Pancreas (tissue), 10 donors: ENCODE results near the gene MSI2. TPM values are rescaled to one million over a fixed set of nuclear protein-coding genes. Genes with fewer than 3 reads are reported as not detected.

Experiments
- ATAC-seq, 4 donors: fragments of 200-7000 bp; cut with Tn5 transposase; one replicate each; pipeline versions ENCODE4 v1.8.0 to v1.9.1; 2020; ENCODE audit warnings: mild to moderate bottlenecking in 4 of 4, moderate library complexity in 4 of 4
- DNase-seq, 6 donors: peaks; one replicate each; pipeline ENCODE4 v3.0.0-alpha.2; 2020
- FAIRE-seq: peaks from 2 replicates; lab custom pipeline; 2012; peaks lifted over from hg19 to GRCh38; lab: Jason Lieb, UNC
- H3K27ac ChIP-seq, 4 donors: fragments of 200-600 bp; sonication (generic); 1 replicate in 3 of 4; 2 replicates in 1 of 4; pipeline versions ENCODE4 v1.5.0 to v1.8.0; 2020
- H3K27me3 ChIP-seq, 4 donors: fragments of 200-600 bp; one replicate each; pipeline ENCODE4 v1.8.0; 2021
- H3K36me3 ChIP-seq, 3 donors: fragments of 200-600 bp; sonication (generic) in 1 of 3; one replicate each; pipeline versions ENCODE4 v1.5.0 to v1.8.0; 2020 to 2021
- H3K4me1 ChIP-seq, 3 donors: fragments of 200-600 bp; one replicate each; pipeline ENCODE4 v1.8.0; 2021
- H3K4me3 ChIP-seq, 4 donors: fragments of 200-600 bp; sonication (generic) in 2 of 4; one replicate each; pipeline versions ENCODE4 v1.5.0 to v1.8.0; 2020 to 2021
- H3K9me3 ChIP-seq, 4 donors: fragments of 200-600 bp; one replicate each; pipeline ENCODE4 v1.8.0; 2021
- CTCF ChIP-seq, 4 donors: fragments of 200-600 bp; sonication (generic) in 3 of 4; IDR thresholded peaks; one replicate each; pipeline versions ENCODE4 v1.5.0 to v1.8.0; 2021; ENCODE audit warnings: antibody characterized with exemption in 4 of 4
- WGBS, 2 donors: extraction: QIAGEN DNeasy Blood & Tissue Kit; methylation state at CpG; one replicate each; pipeline ENCODE4 v1.1.7; 2013; 5-methylcytosine and 5-hydroxymethylcytosine counted together
- intact Hi-C, 3 donors: fragments of 100-400 bp; cut with DNase I; formaldehyde crosslinking; loops; one replicate each; pipeline versions ENCODE4 v1.11.1 to v1.14.2; 2022
- polyA plus RNA-seq, 2 donors: library from polyadenylated mRNA; stranded (reverse); fragments of 200-250 nt; gene quantifications; one replicate each; pipeline ENCODE4 v1.2.3, GENCODE V29; 2013
- total RNA-seq, 6 donors: library from RNA; stranded (reverse); fragmentation: NEBNext Ultra II Directional in 4 of 6; extraction: Animal tissue kit (Norgen Biotek cat#: 25700) in 4 of 6; gene quantifications; one replicate each; pipeline versions ENCODE4 v1.2.1 to v1.2.4, GENCODE V29; 2021 to 2023
- donor health status: healthy with polysubstance abuse.
- donor health status: DM: no; HTN: no; CAD: no; lungs with moderate emphysema.
- donor health status: DM: no; HTN: no; CAD: no.
- donor health status: control.
- donor health status: control.
- donor health status: Bipolar disorder and iron deficiency.
- donor health status: DM: yes; HTN: yes; CAD: no.
- donor health status: DM: no; HTN: no; CAD: no.
- donor health status: DM: no; HTN: no; CAD: no.
- donor health status: DM: yes; HTN: yes; CAD: no.

The MSI2 gene
- total and polyA plus RNA-seq, 8 donors: 10.4 to 48.9 (median 30.1) TPM

DNA sequence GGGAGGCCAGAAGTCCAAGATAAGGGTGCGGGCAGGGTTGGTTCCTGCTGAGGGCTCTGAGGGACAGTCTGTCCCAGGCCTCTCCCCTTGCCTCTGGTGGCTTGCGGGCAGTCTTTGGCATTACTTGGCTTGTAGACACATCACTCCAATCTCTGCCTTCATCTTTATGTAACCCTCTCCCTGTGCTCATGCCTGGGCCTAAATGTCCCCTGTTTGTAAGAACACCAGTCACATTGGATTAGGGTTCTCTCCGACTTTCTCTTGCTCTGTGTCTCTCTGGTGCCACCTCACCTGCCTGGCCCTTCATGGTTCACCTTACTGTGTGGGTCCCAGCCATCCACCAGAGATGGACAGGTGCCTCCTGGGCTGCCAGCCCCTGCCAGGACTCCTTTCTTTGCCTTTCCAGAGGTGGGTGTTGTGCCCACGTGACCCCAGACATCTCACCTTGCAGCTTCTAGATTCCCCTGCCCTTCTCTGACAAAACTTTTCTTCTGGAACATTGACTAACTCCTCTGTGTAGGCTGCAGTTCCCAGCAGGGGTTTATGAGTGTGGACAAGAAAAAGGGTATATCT is 205.8 kb downstream of the MSI2 start:
- Histone ChIP-seq H3K36me3 (no peaks in the 10 kb centered on the region), H3K4me1 (no peaks in the 10 kb centered on the region), H3K4me3 (no peak overlapping the region), H3K27me3 (no peaks in the 10 kb centered on the region), H3K9me3 (no peaks in the 10 kb centered on the region), H3K27ac (peak overlapping the region in 2 of 4 donors; percentile 23 to 30)
- no peak for TF ChIP-seq CTCF (IDR thresholded peaks at IDR 0.05)
- no peak for DNase-seq
- 90 to 94% methylated on average over 4 of the region's 4 CpGs for WGBS, 2 donors
- FAIRE-seq: no peak
- ATAC-seq: no peak
- intact Hi-C loops: no loop called here

- WGBS, 2 donors: 76 to 82% methylated on average over 9 of the region's 9 CpGs
- Histone ChIP-seq H3K4me1 (no peaks in the 10 kb centered on the region), H3K4me3 (no peak overlapping the region), H3K9me3 (no peaks in the 10 kb centered on the region), H3K27ac (peak overlapping the region in 1 of 4 donors; percentile 48), H3K36me3 (no peaks in the 10 kb centered on the region), H3K27me3 (no peaks in the 10 kb centered on the region)
- intact Hi-C loops: no loop called here
- no peak for FAIRE-seq
- TF ChIP-seq CTCF (IDR thresholded peaks at IDR 0.05): no peak
- peak in 2 of 4 donors; percentile 9 to 69 for ATAC-seq
- no peak for DNase-seq
Measured at GRCh38 chr17:57463103-57463885, 207.0 kb downstream of the MSI2 start.

DNA sequence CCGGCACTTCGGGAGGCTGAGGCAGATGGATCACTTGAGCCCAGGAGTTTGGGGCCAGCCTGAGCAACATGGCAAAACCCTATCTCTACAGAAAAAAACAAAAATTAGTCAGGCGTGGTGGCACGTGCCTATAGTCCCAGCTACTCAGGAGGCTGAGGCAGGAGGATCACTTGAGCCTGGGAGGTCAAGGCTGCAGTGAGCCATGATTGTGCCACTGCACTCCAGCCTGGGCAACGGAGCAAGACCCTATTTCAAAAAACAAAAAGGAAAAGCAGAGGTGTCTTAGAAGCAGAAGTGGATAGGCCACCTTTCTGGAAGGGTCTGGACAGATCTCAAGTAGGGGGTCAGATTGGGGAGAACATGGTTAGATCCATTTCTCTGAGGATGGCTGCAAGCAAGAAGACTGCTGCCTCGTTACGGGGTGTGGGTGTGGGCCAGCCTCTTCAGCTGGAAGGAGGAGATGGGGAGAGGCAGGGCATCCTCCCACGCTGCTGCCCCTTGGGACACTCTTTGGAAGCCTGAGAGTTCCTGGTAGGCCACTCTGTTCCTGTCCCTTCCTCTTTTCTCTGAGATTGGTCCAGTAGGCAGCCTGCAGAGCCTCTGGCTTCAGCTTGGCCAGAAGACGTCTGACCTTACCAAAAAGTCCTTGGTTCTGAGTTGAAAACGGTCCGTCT is 208.0 kb downstream of the MSI2 start:
- DNase-seq (no peak), FAIRE-seq (no peak), ATAC-seq (no peak)
- no peaks in the 10 kb centered on the region for H3K27me3 ChIP-seq
- H3K36me3 ChIP-seq: no peaks in the 10 kb centered on the region
- no peak for TF ChIP-seq CTCF (IDR thresholded peaks at IDR 0.05)
- H3K4me3 ChIP-seq: no peak overlapping the region
- no peak overlapping the region for H3K27ac ChIP-seq
- intact Hi-C loops: no loop called here
- no peaks in the 10 kb centered on the region for H3K4me1 ChIP-seq
- 91% methylated on average over 11 of the region's 11 CpGs for WGBS, 2 donors
- no peaks in the 10 kb centered on the region for H3K9me3 ChIP-seq

DNA sequence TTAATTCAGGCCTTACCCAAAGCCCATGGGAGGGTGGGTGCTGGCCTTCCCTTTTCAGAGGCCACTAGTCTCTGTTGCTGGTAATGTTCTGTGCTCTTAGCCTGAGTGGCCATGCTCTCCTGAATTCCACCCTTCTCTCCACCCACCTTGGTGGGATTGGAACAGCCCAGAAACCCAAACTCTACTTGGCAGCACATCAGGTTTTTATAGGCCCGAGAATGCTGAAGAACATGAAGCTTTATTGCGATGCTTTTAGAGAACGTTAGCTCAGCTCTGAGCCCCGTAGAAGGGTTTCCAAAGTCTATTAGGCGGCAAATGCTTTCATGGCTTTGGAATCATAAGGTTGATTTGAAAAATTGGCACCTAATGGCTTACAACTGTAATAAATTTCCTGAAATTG is 209.3 kb downstream of the MSI2 start:
- no peak for ATAC-seq

More for the DNA sequence above, 209.3 kb downstream of the MSI2 start:
- intact Hi-C loops: no loop called here
- no peak for TF ChIP-seq CTCF (IDR thresholded peaks at IDR 0.05)
- Histone ChIP-seq H3K9me3 (no peaks in the 10 kb centered on the region), H3K27me3 (no peaks in the 10 kb centered on the region), H3K36me3 (no peaks in the 10 kb centered on the region), H3K4me3 (no peak overlapping the region), H3K27ac (no peak overlapping the region), H3K4me1 (no peaks in the 10 kb centered on the region)
- 82 to 88% methylated on average over 5 of the region's 5 CpGs for WGBS, 2 donors
- FAIRE-seq (no peak), DNase-seq (no peak)
